ENCODE data around the gene KCNJ9. TPM values are rescaled to one million over a fixed set of nuclear protein-coding genes. Genes with fewer than 3 reads are reported as not detected.

Gene KCNJ9
- not detected for total RNA-seq

GRCh38 chr1:160081261-160081936 is at the start of gene KCNJ9:
TSS of gene KCNJ9 (plus strand) at chr1:160081538. CDS start at chr1:160084031, 2,493 bp downstream.
- Histone ChIP-seq H3K36me3 (no peaks in the 10 kb centered on the region), H3K9me3 (no peaks in the 10 kb centered on the region), H3K27ac (no peak within 1 kb of the TSS), H3K4me3 (no peak within 1 kb of the TSS), H3K27me3 (peaks cover 5% of the 10 kb centered on the region), H3K4me1 (peaks cover 7% of the 10 kb centered on the region)
- DNase-seq (ENCODE audit: extremely low spot score in 2 of 2), result no peak
- intact Hi-C loops (cut with DNase I), result no loop called here
- TF ChIP-seq POLR2AphosphoS5 (IDR thresholded peaks at IDR 0.05; ENCODE audit: insufficient read depth in 1 of 2, low read depth in 1 of 2) (no peak), POLR2A (IDR thresholded peaks at IDR 0.05) (no peak), CTCF (IDR thresholded peaks at IDR 0.05) (no peak)

GRCh38 chr1:160032165-160032820 is 49.0 kb upstream of the KCNJ9 start:
- intact Hi-C loops (cut with DNase I), result no loop called here
- Histone ChIP-seq H3K27me3 (no peaks in the 10 kb centered on the region), H3K9me3 (no peaks in the 10 kb centered on the region), H3K4me3 (peak overlapping the region; percentile 79 to 93), H3K36me3 (peaks cover 0 to 1% of the 10 kb centered on the region in 2 donors), H3K27ac (peak overlapping the region; percentile 45), H3K4me1 (peaks cover 29% of the 10 kb centered on the region)
- no peak for DNase-seq (ENCODE audit: extremely low spot score in 2 of 2)
- TF ChIP-seq POLR2A (IDR thresholded peaks at IDR 0.05), result no peak
- TF ChIP-seq CTCF (IDR thresholded peaks at IDR 0.05), result no peak
- no peak for TF ChIP-seq POLR2AphosphoS5 (IDR thresholded peaks at IDR 0.05; ENCODE audit: insufficient read depth in 1 of 2, low read depth in 1 of 2)

DNA sequence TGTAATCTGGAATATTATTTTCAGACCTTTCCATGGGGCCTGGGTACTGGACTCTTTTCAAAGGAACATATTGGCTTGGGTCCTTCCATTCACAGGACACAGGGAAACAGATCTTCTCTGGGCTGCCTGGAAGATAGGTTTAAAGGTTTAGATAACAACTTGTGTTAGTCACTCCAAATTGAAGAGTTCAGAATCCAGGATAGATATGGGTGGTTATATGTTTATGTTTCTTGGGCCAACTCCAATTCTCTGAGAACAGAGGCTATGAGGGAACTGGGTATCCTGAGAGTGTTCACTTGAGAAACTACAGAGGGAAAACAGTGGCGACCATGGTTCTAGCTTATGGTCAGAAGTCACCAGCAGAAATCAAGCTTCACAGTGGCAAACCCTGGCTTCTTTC is 40.9 kb upstream of the KCNJ9 start:
- no peaks in the 10 kb centered on the region for H3K36me3 ChIP-seq
- no peak overlapping the region for H3K4me3 ChIP-seq
- H3K27me3 ChIP-seq, result no peaks in the 10 kb centered on the region
- no peak for DNase-seq (ENCODE audit: extremely low spot score in 2 of 2)
- H3K4me1 ChIP-seq, result no peaks in the 10 kb centered on the region
- no peaks in the 10 kb centered on the region for H3K9me3 ChIP-seq
- intact Hi-C loops (cut with DNase I), result no loop called here
- no peak overlapping the region for H3K27ac ChIP-seq
- no peak for TF ChIP-seq POLR2A (IDR thresholded peaks at IDR 0.05)
- TF ChIP-seq POLR2AphosphoS5 (IDR thresholded peaks at IDR 0.05; ENCODE audit: insufficient read depth in 1 of 2, low read depth in 1 of 2), result no peak
- no peak for TF ChIP-seq CTCF (IDR thresholded peaks at IDR 0.05)

GRCh38 chr1:160043543-160043942 is 37.8 kb upstream of the KCNJ9 start:
- intact Hi-C loops (cut with DNase I), result no loop called here
- Histone ChIP-seq H3K4me3 (no peak overlapping the region), H3K4me1 (no peaks in the 10 kb centered on the region), H3K27ac (no peak overlapping the region), H3K9me3 (no peaks in the 10 kb centered on the region), H3K27me3 (no peaks in the 10 kb centered on the region), H3K36me3 (no peaks in the 10 kb centered on the region)
- TF ChIP-seq CTCF (IDR thresholded peaks at IDR 0.05), result no peak
- DNase-seq (ENCODE audit: extremely low spot score in 2 of 2), result no peak

GRCh38 chr1:160045653-160046052 is 35.7 kb upstream of the KCNJ9 start:
- Histone ChIP-seq H3K4me1 (no peaks in the 10 kb centered on the region), H3K36me3 (no peaks in the 10 kb centered on the region), H3K27ac (no peak overlapping the region), H3K9me3 (no peaks in the 10 kb centered on the region), H3K4me3 (no peak overlapping the region), H3K27me3 (no peaks in the 10 kb centered on the region)
- intact Hi-C loops (cut with DNase I), result no loop called here
- TF ChIP-seq POLR2A (IDR thresholded peaks at IDR 0.05) (no peak), CTCF (IDR thresholded peaks at IDR 0.05) (no peak), POLR2AphosphoS5 (IDR thresholded peaks at IDR 0.05; ENCODE audit: insufficient read depth in 1 of 2, low read depth in 1 of 2) (no peak)
- DNase-seq (ENCODE audit: extremely low spot score in 2 of 2), result no peak
